GM12872 (cell line): ENCODE results near the gene CKS1B.

Experiments used
- CTCF ChIP-seq: IDR thresholded peaks from 3 replicates; pipeline ENCODE4 v1.5.1; 2011; ENCODE audit warnings: low read depth, mild to moderate bottlenecking, low read length, moderate library complexity; ENCODE audit not compliant: insufficient read depth

Gene CKS1B

GRCh38 chr1:154993572-154994268 is 19.2 kb downstream of the CKS1B start, which contains the start of gene LENEP:
LENEP (plus strand) TSS chr1:154993586; CDS start chr1:154993608, 22 bp downstream.
- no peak for TF ChIP-seq CTCF

- no peak for TF ChIP-seq CTCF
Observed at GRCh38 chr1:154994269-154994587, 19.7 kb downstream of the CKS1B start.

GRCh38 chr1:154994591-154994990 is 20.1 kb downstream of the CKS1B start:
- no peak for TF ChIP-seq CTCF

GRCh38 chr1:154996966-154997701 is 22.7 kb downstream of the CKS1B start:
- TF ChIP-seq CTCF: no peak

- TF ChIP-seq CTCF: peak; percentile 23; the same call in 1 of the 3 replicates
Observed at GRCh38 chr1:154998201-154998780, 23.8 kb downstream of the CKS1B start.

- TF ChIP-seq CTCF: peak; percentile 97
Observed at GRCh38 chr1:154998818-154999570, 24.5 kb downstream of the CKS1B start.
